Putamen (tissue), 1 donor: ENCODE results near the gene CTRL.

Experiments
- DNase-seq: peaks from one replicate; pipeline ENCODE4 v3.0.0-alpha.2; 2016; ENCODE audit warnings: low spot score

Gene CTRL

DNA sequence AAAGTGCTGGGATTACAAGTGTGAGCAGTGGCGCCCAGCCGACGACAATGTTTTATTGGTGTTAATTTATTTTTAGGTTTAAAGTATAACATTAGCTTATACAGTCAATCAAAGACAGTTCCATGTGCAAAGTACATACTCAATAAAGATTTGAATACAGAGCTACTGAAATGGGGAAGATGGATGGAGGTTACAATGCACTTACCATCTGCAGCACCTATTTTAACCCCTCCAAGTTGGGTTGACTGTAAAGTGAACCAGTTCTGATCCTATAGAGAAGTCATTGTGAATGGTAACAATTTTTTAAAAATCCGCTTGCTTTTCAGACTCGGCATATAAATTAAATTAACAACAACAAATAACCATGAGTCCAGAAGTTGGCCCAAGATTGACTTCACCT, 39.3 kb downstream of the CTRL start:
- no peak for DNase-seq

GRCh38 chr16:67888331-67888730, 43.3 kb downstream of the CTRL start:
- no peak for DNase-seq

GRCh38 chr16:67886387-67886786, 45.3 kb downstream of the CTRL start:
- no peak for DNase-seq

DNA sequence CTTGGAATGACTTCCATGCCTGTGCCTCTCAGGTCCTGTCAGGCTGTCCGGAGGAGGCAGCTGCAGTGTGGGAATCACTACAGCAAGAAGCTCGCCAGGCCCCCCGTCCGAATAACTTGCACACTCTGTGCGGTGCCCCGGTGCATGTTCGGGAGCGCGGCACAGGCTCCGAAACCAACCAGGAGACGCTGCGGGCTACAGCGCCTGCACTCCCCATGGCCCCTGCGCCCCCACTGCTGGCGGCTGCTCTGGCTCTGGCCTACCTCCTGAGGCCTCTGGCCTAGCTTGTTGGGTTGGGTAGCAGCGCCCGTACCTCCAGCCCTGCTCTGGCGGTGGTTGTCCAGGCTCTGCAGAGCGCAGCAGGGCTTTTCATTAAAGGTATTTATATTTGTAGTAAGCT, 45.7 kb downstream of the CTRL start:
- DNase-seq: no peak

- DNase-seq: no peak
Observed at GRCh38 chr16:67885545-67885944, 46.1 kb downstream of the CTRL start.

DNA sequence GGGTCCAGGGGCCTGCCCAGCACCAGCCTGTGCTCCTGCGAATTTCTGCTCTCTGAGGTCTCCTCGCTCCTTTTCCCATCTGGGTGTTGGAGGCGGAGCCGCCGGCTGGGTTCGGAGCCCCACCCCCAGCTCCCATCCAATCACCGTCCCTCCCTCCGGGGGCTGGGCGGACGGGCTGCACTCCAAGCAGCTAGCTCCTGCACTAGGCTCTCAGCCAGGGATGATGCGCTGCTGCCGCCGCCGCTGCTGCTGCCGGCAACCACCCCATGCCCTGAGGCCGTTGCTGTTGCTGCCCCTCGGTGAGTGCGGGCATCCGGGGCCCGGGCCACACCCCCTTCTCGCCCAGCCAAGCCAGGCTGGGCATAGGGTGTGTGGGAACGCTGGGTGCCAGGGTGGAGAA, 47.0 kb downstream of the CTRL start, which contains the start of gene NRN1L:
NRN1L (plus strand) TSS at position 202 of the 400 bp plus-strand sequence; CDS start at position 221, 19 bp downstream.
- peak; percentile 92 for DNase-seq

GRCh38 chr16:67883872-67884261, 47.8 kb downstream of the CTRL start:
- no peak for DNase-seq

- no peak for DNase-seq
Observed at GRCh38 chr16:67883146-67883871, 48.4 kb downstream of the CTRL start.

DNA sequence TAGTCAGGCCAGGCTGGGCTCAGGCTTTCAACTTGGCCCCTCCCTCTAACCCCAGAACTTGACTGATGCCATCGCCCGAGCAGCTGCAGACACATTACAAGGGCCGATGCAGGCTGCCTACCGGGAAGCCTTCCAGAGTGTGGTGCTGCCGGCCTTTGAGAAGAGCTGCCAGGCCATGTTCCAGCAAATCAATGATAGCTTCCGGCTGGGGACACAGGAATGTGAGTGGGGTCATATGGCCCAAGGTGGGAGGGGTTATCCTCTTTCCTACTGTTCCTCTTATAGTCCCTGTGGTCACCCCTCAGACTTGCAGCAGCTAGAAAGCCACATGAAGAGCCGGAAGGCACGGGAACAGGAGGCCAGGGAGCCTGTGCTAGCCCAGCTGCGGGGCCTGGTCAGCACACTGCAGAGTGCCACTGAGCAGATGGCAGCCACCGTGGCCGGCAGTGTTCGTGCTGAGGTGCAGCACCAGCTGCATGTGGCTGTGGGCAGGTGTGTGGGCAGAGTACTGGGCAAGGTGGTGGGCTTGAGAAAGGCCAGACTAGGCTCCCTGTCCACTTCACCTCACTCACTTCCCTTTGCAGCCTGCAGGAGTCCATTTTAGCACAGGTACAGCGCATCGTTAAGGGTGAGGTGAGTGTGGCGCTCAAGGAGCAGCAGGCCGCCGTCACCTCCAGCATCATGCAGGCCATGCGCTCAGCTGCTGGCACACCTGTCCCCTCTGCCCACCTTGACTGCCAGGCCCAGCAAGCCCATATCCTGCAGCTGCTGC, 49.1 kb downstream of the CTRL start:
- DNase-seq: peak; percentile 93

DNA sequence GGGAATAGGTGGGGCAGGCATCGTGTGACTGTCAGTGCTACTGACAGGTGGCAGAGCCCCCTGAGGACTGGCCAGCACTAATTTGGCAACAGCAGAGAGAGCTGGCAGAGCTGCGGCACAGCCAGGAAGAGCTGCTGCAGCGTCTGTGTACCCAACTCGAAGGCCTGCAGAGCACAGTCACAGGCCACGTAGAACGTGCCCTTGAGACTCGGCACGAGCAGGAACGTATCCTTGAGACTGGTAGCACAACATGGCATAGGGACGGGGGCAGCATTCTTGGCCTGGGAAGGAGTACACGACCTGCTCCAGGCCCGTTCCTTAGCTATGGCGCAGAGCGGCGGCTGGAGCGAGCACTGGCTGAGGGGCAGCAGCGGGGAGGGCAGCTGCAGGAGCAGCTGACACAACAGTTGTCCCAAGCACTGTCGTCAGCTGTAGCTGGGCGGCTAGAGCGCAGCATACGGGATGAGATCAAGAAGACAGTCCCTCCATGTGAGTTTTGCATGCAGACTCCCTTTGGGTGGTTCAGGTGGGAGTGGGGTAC, 50.0 kb downstream of the CTRL start:
- peak; percentile 73 for DNase-seq

DNA sequence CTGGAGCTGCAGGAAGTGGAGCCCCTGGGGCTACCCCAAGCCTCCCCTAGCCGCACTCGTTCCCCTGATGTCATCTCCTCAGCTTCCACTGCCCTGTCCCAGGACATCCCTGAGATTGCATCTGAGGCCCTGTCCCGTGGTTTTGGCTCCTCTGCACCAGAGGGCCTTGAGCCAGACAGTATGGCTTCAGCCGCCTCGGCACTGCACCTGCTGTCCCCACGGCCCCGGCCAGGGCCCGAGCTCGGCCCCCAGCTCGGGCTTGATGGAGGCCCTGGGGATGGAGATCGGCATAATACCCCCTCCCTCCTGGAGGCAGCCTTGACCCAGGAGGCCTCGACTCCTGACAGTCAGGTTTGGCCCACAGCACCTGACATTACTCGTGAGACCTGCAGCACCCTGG, 51.1 kb downstream of the CTRL start:
- DNase-seq: no peak

- DNase-seq: no peak
Observed at GRCh38 chr16:67879936-67880335, 51.7 kb downstream of the CTRL start.
